Eye (tissue), 1 donor: ENCODE results near the gene PEX11A.

Experiments
- DNase-seq: peaks from one replicate; pipeline ENCODE4 v3.0.0-alpha.2; 2015

PEX11A gene

DNA sequence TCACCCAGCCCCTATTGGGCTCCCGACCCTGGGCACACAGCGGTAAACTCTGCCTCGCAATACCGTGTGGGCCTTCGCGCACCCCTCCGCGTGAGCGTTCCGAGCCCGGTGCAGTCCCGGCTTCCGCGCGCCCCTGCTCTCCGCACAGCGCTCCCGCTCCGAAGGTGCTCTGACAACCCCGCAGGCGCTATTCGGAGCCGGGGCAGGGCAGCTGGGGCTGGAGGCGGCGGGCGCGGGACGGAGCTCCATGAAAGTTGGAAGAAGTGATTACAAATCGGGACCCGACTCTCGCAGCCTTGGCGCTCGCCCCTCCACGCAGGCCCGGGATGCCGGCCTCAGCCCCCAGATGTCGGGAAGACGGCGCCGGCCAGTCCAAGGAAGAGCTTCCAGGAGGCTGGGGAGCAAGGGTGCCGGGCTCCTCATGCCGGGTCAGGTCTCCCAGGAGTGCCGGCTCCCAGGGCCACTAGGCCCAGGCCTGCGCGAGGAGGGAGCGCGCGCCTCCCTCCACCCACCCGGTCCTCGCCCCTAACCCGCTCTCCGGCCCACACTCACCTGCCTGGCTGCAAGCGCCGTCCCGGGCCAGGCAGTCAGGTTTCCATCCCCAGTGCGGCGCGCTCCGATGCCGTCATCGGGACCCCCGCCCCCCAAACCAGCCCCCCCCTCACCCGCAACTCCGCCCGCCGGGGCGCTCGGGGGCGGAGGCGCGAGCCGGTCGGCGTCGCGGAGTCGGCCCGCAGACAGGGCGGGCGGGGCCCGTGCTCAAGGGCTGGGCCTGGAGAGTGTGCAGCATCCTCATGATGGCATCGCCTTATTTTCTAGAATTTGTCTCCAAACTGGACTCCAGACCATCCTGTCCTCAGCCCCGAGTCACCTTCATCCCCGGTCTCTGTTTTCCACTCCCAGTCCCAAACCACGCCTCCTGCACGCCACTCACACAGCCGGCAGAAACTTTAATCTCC is 35.4 kb downstream of the PEX11A start, which contains the start of gene KIF7:
Gene KIF7 (minus strand): TSS at position 621 of the 959 bp plus-strand sequence. CDS start 2,537 bp downstream, outside the sequence.
- peak; percentile 87 for DNase-seq

DNA sequence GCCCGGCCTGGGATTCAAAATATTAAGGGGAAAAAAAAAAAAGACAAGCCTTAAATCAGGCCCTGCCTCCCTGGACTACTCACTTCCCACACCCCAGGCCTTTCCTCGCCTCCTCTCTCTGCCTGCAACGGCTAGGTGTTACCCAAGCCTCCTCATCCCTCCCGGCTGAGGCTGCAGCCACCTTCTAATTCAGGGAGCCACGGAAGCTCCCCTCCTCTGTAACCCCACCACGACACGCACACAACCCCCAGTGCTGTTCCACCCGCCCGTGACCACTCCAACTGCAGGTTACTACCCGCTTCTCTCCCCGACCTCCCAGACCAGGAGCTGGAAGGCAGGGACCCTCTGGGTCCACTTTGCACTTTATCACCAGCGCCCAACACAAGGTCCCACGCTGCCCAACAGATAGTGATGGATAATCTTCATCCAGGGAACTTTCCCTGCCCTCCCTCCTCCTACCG is 36.2 kb downstream of the PEX11A start:
- no peak for DNase-seq

DNA sequence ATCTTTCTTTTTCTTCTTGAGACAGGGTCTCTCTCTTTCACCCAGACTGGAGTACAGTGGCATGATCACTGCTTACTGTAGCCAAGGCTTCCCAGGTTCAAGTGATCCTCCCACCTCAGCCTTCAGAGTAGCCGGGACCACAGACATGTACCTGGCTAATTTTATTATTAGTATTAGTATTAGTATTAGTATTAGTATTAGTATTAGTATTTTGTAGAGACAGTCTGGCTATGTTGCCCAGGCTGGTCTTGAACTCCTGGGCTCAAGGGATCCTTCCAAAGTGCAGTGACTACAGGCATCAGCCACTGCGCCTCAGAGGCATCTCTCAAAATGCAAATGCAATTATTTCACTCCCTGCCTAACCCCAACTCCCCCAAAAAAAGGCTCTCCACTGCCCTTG is 37.0 kb downstream of the PEX11A start:
- no peak for DNase-seq

DNA sequence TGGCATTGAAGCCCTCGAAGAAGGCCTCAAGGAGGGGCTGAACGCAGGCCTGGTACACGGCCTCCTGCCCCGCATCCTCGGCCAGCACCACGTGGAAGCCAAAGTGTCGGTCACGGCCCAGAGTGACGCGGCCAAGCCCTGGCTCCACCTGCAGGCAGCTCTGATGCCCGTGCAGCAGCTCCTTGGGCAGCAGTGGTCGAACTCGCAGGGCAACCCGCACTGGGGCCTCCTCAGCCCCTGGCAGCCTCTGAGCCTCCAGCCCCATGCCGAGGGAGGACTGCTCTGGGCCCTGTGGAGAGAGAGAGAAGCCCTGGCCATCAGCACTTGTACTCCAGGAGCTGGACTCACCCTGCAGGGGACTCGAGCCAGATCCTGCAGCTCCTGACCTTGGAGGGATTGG is 37.9 kb downstream of the PEX11A start:
- DNase-seq, result no peak

- no peak for DNase-seq
Measured at GRCh38 chr15:89652131-89652530, 38.4 kb downstream of the PEX11A start.

DNA sequence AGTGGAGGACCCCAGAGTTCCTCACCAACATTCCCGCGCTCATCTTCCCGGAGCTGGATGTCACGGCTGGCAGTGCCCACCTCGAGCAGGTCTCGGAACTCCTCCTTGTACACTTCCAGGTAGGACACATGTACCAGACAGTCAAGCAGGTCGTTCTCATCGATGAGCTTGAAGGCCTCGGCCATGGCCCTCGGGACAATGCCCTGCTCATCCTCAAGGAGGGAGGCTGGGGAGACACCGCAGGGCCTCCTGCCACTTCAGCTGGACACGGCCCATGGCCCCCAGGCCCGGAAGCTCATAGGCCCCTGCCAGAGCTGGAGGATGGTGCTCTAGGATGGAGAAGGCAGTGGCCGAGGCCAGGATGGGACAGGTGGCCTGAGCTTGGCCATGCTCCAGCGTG is 40.8 kb downstream of the PEX11A start:
- no peak for DNase-seq

GRCh38 chr15:89649013-89649625 is 41.4 kb downstream of the PEX11A start:
- DNase-seq, result no peak

GRCh38 chr15:89648106-89649012 is 42.2 kb downstream of the PEX11A start:
- DNase-seq, result no peak

DNA sequence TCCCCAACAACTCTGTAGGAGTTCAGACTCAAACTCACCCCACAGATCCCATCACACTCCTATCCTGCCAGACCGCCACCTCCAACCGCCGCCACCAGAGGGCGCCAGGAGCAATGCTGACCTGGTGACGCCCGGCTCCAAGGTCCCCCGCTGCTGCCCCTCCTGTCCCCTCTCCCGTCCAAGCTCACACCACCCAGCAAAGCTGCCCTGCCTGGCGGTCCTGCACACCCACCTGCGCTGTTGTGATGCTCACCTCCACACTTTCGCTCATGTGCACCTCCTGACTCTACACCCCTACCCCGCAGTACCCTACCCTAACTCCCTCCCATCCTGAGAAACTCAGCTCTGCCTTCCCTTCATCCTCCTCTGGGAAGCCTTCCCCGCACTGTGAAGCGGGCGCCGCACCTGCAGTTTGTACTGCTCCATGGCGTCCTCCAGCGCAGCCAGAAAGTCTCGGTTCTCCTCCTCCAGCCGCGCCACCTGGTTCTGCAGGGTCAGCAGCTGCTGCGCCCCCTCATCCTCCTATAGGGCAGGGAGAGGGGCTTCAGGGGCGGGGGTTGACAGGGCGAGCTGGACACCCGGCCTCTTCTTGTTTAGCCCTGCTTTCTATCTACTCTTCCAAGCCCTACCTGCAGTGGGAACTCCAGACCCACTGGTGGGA is 43.2 kb downstream of the PEX11A start:
- DNase-seq, result peak; percentile 82

DNA sequence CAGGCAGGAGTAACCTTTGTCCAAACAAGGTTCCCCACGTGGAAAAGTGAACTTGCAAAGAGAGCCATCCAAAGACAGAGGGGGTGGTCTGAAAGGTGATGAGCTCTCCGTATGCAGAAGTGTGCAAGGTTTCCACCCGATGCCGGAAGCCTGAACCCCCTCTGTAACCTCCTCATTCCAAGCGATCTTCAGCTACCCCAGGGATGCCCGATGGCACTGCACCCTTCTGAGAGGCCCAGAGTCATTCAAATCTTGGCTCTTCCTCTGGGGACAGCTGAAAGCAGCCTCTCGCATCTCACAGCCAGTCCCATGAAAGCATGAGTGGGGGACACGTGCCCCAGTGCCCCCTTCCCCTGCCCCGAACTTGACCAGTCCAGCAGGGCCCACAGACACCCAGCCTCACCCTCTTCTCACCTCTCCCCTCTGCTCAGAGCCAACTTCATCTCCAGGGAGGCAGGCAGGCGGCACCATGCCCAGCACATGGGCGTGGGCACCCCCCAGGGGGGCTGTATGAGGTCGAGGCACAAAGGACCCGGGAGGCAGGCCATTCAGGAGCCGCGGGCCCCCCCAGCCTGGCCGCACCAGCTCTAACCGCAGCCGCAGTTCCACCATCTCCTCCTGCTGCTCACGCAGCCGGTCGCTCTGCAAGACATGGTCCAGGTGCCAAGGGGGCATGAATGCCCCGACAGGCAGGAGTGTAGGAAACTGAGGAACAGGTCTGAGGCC is 44.0 kb downstream of the PEX11A start:
- no peak for DNase-seq

DNA sequence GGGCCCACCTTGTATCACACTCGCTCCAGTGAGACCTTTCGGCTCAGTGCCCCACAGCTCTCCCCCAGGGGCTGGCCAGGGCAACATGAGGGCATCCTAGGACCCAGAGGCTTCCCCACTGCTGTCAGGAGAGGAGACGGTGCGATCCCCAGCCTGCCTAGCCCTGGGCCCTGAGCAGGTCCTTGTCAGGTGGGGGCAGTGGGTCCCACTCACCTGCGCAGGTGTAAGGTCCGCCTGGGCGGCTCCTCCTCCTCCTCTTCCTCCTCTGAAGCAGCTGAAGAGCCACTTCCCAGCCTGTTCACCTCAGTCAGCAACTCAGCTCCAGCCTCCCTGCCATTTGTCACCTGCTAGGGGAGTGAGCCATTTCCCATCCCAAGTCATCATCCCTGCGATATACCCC is 44.9 kb downstream of the PEX11A start:
- DNase-seq, result no peak

GRCh38 chr15:89642106-89642505 is 48.4 kb downstream of the PEX11A start:
- DNase-seq, result no peak

- DNase-seq, result no peak
Measured at GRCh38 chr15:89641053-89641452, 49.5 kb downstream of the PEX11A start.

DNA sequence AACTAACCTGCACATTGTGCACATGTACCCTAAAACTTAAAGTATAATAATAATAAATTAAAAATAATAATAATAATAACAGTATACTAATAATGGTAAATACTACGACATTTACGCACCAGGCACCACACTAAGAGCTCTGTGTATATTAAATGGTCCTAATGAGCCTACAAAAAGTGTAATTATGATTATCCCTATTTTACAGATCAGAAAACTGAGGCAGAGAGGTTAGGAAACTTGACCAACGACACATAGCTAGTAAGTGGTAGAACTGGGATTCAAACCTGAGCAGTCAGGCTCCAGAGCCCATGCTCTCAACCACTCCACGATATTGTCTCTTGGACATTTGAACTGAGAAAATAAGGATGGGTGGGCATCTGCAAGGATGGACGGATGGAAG is 50.3 kb downstream of the PEX11A start:
- DNase-seq, result no peak

DNA sequence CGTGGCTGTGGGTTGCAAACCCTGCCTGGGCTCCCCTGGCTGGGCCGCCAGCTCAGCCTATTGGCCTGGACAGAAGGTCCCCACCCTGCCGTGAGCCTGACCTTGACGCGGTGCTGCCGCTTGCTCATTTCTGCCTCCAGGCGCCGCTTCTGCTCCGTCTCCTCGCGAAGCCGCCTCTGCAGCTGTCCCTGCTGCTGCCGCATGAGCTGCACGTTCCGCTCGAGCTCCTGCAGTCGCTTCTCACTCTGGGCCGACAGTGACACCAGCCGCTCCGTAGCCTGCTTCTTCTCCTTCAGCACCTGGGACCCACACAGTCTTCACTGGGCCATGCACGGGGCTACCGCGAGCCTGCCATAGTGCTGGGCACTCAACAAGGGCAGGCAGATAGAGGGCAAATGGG is 57.0 kb downstream of the PEX11A start:
- no peak for DNase-seq

DNA sequence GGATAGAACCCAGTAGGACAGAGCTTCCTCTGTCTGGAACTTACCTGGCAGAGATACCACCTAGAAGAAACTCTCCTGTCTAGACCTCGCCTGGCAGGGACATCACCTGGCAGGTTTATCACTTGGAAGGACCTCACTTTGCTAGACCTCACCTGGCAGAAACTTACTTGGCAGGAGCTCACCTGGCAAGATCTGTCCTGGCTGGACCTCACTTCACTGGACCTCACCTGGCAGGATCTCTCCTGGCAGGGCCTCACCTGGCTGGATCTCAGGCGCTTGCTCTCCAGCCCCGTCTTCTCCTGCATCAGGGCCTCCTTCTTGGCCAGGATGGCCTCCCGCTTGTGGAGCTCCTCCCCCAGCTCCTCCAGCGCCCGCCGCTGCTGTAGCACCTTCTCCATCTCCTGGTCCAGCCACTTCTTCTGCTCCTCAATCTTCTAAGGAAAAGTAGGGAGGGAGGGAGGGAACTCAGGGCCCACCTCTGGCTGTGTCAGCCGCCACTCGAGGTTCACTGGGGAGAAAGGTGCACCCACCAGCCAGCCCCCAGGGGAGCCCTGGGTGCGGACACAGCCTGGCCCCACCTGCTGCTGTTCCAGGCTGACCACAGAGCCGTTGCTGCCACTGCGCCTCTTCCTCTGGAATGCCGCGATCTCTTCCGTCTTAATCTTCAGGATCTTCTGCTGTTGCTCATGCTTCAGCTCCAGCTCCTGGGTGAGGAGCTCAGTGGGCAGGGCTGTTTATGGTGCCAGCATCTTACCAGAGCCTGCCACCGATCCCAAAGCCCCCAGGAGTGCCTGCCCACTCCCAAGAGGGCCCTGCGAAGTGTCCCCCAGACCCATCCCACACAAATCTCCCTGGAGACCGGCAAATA is 57.8 kb downstream of the PEX11A start:
- DNase-seq, result no peak

DNA sequence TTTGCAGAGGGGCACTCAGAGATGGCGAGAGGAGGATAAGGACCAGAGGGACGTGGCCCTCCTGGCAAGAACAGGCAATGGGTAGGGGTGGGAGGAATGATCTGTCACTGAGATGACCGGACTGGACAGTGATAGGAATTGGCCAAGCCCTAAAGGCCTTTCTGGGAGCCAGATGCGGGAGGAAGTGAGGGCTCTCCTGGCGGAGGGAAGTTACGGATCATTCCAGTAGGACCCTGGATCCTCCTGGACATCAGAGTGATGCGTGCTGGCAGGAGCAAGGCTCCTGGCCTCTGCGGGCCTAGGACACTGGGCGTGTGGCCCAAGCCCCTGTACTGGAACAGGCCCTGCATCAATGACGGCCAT is 58.7 kb downstream of the PEX11A start:
- DNase-seq, result no peak
